ENCODE results near the gene FGF13. TPM values are rescaled to one million over a fixed set of nuclear protein-coding genes. Genes with fewer than 3 reads are reported as not detected.

FGF13 gene
- not detected for total RNA-seq (2021; ENCODE audit: unreplicated experiment)
- polyA plus RNA-seq (2012; ENCODE audit: insufficient read length): not detected
- percentile 5 among the genes with signal in this experiment for Bru-seq, nascent RNA
- percentile 6 among the genes with signal in this experiment for BruChase-seq, experiment 1, labeled RNA remaining after a 2-hour chase
- BruChase-seq, experiment 2, labeled RNA remaining after a 6-hour chase: percentile 5 among the genes with signal in this experiment
- long read RNA-seq: 0 reads

DNA sequence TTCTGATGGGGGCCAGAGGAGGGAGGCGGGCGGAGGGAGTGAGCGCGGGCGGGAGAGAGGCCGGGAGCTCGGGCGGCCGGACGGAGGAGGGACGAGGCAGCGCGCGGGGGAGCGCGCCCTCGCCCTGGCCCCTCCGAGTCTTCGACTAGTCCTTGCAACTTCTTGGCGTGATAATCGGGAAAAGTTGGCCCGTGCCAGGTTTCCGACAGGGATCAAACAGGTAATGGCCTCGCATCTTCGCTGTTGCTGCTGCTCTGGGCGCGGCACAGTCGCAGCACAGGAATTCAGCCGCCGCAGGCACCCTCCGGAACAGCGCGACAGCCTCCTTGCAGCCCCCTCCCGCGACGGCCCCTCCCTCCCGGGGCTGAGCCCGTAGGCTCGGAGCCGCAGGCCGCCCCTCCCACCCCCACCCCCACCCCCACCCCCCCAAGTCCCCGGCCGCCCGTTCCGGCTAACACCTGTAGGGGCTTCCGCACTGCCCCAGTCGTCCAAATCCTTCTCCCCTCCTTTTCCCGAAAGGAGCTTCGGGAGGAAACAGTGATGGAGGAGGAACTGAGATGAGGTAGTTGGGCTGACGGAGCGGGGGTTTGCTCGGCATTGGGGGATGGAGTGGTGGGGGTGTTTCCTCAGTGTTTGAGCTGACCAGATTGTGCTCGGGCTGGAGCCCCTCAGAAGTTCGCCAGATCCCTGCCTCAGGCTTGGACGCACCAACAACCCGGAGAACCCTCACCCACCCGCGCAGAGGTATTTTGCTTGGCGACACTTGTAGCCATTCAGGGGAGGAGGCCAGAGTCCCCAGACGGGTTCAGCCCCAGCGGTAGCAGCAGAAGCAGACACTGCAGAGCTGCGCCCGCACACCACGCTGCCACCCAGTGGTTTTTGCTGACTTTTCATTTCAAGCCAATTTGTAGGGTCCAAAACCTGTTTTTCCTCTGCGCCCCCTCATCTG, at the start of gene FGF13:
Gene FGF13 (minus strand): TSS at position 319 of the 949 bp plus-strand sequence. CDS start 714 bp downstream, outside the sequence.
- Histone ChIP-seq H3K36me3 (ENCODE audit: control insufficient read depth, insufficient read depth, low read length) (no peaks in the 10 kb centered on the region; the same call in 1 of the 2 replicates), H3K27ac (ENCODE audit: low read length) (no peak within 1 kb of the TSS), H3K9me3 (ENCODE audit: control insufficient read depth, insufficient read depth, low read depth, low read length) (no peaks in the 10 kb centered on the region), H3K27me3 (ENCODE audit: control insufficient read depth, insufficient read depth, low read length) (peaks cover 8% of the 10 kb centered on the region), H3K4me3 (ENCODE audit: low read depth in 2 of 2, low read length in 2 of 2) (no peak within 1 kb of the TSS), H3K4me1 (ENCODE audit: control insufficient read depth, insufficient read depth, low read length) (no peaks in the 10 kb centered on the region)
- ChIA-PET CTCF (no interaction called here), POLR2A (no interaction called here)
- intact Hi-C loops (cut with micrococcal nuclease; ENCODE audit: unreplicated experiment): no loop called here
- BruUV-seq (replicated peaks): no TSS peak
- DNase-seq (ENCODE audit: low read depth, low spot score) (no peak), ATAC-seq (no peak)
- TF ChIP-seq, protein P1, sequence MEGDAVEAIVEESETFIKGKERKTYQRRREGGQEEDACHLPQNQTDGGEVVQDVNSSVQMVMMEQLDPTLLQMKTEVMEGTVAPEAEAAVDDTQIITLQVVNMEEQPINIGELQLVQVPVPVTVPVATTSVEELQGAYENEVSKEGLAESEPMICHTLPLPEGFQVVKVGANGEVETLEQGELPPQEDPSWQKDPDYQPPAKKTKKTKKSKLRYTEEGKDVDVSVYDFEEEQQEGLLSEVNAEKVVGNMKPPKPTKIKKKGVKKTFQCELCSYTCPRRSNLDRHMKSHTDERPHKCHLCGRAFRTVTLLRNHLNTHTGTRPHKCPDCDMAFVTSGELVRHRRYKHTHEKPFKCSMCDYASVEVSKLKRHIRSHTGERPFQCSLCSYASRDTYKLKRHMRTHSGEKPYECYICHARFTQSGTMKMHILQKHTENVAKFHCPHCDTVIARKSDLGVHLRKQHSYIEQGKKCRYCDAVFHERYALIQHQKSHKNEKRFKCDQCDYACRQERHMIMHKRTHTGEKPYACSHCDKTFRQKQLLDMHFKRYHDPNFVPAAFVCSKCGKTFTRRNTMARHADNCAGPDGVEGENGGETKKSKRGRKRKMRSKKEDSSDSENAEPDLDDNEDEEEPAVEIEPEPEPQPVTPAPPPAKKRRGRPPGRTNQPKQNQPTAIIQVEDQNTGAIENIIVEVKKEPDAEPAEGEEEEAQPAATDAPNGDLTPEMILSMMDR (IDR thresholded peaks at IDR 0.05): peak; percentile 24; the same call in 1 of the 2 replicates
- TF ChIP-seq, protein P2, sequence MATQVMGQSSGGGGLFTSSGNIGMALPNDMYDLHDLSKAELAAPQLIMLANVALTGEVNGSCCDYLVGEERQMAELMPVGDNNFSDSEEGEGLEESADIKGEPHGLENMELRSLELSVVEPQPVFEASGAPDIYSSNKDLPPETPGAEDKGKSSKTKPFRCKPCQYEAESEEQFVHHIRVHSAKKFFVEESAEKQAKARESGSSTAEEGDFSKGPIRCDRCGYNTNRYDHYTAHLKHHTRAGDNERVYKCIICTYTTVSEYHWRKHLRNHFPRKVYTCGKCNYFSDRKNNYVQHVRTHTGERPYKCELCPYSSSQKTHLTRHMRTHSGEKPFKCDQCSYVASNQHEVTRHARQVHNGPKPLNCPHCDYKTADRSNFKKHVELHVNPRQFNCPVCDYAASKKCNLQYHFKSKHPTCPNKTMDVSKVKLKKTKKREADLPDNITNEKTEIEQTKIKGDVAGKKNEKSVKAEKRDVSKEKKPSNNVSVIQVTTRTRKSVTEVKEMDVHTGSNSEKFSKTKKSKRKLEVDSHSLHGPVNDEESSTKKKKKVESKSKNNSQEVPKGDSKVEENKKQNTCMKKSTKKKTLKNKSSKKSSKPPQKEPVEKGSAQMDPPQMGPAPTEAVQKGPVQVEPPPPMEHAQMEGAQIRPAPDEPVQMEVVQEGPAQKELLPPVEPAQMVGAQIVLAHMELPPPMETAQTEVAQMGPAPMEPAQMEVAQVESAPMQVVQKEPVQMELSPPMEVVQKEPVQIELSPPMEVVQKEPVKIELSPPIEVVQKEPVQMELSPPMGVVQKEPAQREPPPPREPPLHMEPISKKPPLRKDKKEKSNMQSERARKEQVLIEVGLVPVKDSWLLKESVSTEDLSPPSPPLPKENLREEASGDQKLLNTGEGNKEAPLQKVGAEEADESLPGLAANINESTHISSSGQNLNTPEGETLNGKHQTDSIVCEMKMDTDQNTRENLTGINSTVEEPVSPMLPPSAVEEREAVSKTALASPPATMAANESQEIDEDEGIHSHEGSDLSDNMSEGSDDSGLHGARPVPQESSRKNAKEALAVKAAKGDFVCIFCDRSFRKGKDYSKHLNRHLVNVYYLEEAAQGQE (IDR thresholded peaks at IDR 0.05; ENCODE audit: insufficient read depth in 1 of 2, low read depth in 2 of 2, low read length in 1 of 2): no peak
- in situ Hi-C loops (cut with HindIII; ENCODE audit: low pct_unique_long_range_greater_than_20kb, low sequenced_read_pairs): no loop called here

DNA sequence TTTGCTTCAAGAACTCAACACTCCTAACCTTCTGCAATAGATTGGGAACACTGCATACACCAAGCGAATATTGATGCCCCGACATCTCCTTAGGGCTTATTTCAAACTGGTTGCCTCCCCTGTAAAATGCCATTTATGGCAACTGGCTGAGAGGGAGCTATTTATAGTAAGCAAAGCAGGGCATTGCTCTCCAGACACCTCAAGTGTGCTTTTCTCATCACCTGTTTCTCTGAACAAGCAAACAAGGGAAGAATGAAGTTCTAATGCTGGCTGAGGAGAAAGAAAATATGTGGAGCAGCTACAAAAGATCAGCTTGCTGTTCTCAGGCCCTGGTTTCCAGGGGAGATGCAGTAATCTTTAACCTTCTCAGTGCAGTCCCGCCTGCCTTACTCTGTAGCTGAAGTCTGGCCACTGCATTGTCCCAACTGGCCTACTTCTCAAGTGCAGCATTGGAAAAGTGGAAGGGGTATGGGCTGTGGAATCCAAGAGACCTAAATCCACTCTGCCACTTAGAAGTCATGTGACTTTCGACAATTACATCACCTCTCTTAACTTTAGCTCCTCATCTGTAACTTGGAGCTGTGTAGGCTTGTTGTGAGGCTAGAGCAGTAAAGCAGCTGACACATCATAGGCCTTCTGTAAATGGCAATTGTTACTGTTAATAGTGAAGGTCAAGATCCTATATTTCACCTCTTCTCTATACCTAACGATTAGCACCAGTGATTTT, 47.9 kb upstream of the FGF13 start:
- ChIA-PET POLR2A (no interaction called here), CTCF (no interaction called here)
- H3K36me3 ChIP-seq (ENCODE audit: control insufficient read depth, insufficient read depth, low read length): no peaks in the 10 kb centered on the region
- in situ Hi-C loops (cut with HindIII; ENCODE audit: low pct_unique_long_range_greater_than_20kb, low sequenced_read_pairs) (no loop called here), intact Hi-C loops (cut with micrococcal nuclease; ENCODE audit: unreplicated experiment) (no loop called here)
- ATAC-seq (no peak), DNase-seq (ENCODE audit: low read depth, low spot score) (no peak)
- TF ChIP-seq POLR2AphosphoS5 (IDR thresholded peaks at IDR 0.05; ENCODE audit: low read depth, low read length) (no peak), TCF7L2 (IDR thresholded peaks at IDR 0.05; ENCODE audit: low read depth, low read length) (no peak), SIN3A (IDR thresholded peaks at IDR 0.05; ENCODE audit: borderline replicate concordance, insufficient read depth, low read depth, low read length) (no peak)
- TF ChIP-seq, protein P1 (IDR thresholded peaks at IDR 0.05): no peak
- TF ChIP-seq, protein P2 (IDR thresholded peaks at IDR 0.05; ENCODE audit: insufficient read depth in 1 of 2, low read depth in 2 of 2, low read length in 1 of 2): no peak
- no peaks in the 10 kb centered on the region for H3K27me3 ChIP-seq (ENCODE audit: control insufficient read depth, insufficient read depth, low read length)
- no peak overlapping the region for H3K4me3 ChIP-seq (ENCODE audit: low read depth in 2 of 2, low read length in 2 of 2)
- H3K27ac ChIP-seq (ENCODE audit: low read length): no peak overlapping the region
- no TSS peak for BruUV-seq (replicated peaks)
- no peaks in the 10 kb centered on the region for H3K9me3 ChIP-seq (ENCODE audit: control insufficient read depth, insufficient read depth, low read depth, low read length)
- no peaks in the 10 kb centered on the region for H3K4me1 ChIP-seq (ENCODE audit: control insufficient read depth, insufficient read depth, low read length)
